Left lobe of liver (tissue), 2 donors: ENCODE measurements around the gene CHRNA1. TPM values are rescaled to one million over a fixed set of nuclear protein-coding genes. Genes with fewer than 3 reads are reported as not detected.

ENCODE experiments used
- ATAC-seq: fragments of 200-7000 bp; cut with Tn5 transposase; one replicate; pipeline ENCODE4 v1.9.1; 2020; ENCODE audit warnings: mild to moderate bottlenecking, moderate library complexity
- DNase-seq: peaks from one replicate; pipeline ENCODE4 v3.0.0-alpha.2; 2020; ENCODE audit warnings: low spot score
- total RNA-seq: library from RNA; stranded (reverse); gene quantifications from one replicate; pipeline ENCODE4 v1.2.1, GENCODE V29; 2021
- donor health status: DM: no; HTN: no; CAD: no; lungs with moderate emphysema.
- donor health status: DM: no; HTN: yes; CAD: no.

The CHRNA1 gene
- total RNA-seq: not detected

DNA sequence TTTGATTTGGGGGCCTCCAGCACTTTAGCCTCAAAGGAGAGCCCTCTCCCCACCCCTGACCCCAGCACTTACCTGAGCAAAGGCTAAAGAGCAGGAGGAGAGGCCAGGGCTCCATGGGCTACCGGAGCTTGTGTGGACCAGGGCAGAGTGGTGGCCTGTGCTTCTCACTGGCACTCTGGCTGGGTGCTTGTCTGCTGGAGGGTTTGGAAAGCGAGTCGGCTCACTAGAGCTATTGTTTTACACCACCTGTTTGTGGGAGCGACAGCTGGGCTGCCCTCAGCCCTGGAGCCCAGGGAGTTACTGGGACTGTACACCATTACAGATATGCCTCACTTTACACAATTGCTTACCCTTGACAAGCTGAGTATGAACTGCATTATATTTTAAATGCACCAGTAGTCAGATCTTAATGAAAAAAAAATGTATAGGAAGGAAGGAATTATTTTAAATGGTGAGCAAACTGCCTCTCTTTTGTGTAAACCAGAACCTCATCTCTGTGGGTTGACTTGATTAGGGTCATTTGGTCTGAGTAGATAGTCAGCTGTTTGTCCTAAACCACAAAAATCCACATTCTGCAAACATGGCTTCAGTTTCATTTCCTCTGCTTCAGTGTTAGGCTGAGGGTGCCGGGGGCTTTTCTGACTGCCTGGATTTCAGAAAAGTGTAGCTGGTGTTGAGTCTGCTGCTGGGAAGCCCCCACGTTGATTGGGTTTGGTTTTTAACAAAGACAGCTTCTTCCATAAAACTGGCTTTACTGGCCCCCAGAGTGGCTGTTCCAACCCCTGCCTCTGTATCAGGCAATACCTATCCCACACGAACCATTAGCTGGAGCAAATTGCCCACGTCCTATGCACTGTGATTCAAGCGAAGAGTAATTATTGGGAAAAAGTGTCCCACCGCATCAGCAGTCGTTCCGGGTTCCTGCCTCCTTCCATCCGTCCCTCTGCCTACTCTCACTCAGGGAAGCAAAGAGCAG, at the start of gene CHRNA1:
CHRNA1 (minus strand) TSS at position 193 of the 976 bp plus-strand sequence; CDS start at position 115, 78 bp downstream.
- ATAC-seq (no peak), DNase-seq (no peak)

DNA sequence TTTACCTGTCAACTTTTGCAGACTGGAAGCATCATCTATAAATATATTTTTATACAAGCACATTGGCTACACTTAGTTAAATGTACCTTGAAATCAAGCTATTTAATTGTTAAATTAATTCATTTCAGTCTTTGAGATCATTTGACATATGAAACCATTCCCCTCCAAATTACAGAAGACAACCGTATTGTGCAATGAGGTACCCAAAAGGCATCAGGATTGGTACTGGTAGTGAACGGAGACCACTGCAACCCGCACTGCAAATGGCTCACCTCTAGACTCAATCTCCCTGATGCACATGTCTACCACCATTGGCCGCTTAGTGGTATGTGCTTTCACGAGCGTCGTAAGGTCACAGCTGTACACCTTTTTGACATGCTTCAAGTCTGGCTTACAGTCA, 47.8 kb upstream of the CHRNA1 start:
- ATAC-seq: no peak

DNA sequence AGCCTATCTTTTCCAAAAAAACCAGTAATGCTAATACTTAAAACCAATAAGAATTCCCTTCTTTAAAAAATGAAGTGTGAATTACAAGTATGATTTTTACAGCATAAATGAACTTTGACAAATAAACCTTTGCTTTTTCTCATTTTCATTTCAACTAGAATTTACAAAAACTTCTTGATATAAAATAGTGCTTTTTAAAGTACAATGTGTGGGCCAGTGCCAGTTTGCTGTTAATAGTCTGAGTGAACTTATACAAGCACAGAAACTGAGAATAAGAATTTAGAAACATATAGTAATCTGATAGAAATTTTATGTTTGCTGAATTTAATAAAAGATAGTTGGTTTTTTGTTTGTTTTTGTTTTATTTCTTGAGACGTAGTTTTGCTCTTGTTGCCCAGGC, 43.7 kb upstream of the CHRNA1 start:
- no peak for ATAC-seq
- no peak for DNase-seq

More for the DNA sequence above, 47.8 kb upstream of the CHRNA1 start:
- no peak for DNase-seq

DNA sequence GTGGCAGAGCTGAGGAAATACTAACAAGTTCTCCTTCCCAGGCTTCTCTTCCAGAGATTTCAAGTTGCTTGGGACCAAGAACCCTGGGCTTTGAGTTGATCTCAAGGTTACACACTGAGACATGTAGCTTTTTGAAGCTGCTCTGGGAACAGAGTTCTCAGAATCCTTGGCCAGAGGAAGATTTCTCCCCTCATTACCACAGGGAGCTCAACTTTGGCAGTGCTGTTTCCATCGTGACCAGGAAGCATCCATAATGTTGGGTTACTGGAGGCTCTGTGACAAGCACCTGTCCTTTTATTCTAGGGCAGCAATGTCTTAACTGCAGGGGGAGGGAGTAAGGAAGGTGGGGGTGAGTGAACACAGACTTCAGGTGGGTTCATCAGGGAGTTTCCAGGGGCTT, 41.5 kb upstream of the CHRNA1 start:
- ATAC-seq (no peak), DNase-seq (no peak)

DNA sequence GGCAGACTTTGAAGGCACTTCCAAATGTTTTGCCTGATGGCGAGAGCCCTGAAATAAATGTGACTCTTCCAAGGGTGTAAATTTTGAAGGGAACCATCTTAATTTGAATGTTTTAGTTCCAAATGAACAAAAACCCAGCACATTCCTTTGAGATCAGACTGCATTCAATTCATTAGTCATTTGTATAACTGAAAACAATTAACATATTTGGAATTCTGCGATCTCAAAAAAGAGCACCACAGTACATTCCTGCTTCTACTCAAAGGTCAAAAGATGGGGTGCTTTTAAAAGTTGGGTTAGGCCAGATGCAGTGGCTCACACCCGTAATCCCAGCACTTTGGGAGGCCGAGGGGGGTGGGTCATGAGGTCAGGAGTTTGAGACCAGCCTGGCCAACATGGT, 38.2 kb upstream of the CHRNA1 start:
- DNase-seq: no peak
- no peak for ATAC-seq

DNA sequence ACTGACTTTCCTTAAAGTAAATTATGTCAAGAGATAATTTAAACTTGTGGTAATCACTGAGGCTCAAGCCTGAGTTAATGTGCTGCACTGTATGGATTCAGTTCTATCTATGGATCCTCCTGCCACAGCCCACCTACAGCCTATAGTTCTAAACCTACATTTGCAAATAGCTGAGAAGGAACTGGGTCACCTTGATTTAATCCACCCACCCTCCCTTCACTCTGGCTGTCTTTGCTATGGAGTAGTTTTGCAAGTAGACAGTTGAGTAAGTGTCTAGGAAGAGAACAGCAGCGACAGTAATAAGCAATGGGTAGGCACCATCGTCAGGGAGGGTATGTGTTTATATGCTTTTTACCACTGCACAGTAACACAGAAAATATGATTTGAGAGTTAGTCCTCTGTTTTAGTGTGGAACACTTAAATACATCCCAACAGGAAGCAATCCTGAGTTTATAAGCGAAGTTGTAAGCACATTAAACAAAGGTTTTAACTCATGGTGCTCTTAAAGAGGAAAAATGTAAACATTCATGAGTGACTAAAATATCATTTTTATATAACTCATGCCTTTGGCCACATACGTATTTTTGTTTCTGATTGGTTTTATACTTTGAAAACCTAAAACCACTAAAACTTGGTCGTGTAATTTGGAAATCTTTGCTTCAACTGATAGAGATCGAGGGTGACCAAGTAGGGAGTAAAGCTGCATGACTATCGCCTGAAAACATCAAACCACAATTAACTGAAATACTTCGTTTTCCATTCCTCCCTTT, 36.3 kb upstream of the CHRNA1 start:
- ATAC-seq (no peak), DNase-seq (no peak)

DNA sequence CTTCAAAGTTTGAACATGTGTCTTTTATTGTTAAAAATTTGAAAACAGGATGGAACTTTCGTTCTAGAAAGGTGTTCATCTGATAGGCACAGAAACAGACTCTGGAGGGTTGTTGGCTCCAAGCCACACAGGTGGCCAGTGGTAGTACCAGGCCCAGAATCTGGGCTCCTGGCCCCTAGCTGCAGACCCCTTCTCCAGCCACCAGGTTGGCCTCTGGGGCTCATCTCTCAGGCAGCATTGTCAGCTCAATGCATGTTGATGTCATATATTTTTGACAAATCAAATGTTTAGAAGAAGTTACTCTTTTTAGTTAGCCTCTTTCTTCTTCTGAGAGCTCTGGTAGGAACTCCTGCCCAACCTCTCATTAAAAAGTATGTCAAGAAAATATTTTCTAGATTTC, 34.5 kb upstream of the CHRNA1 start:
- ATAC-seq (no peak), DNase-seq (no peak)

DNA sequence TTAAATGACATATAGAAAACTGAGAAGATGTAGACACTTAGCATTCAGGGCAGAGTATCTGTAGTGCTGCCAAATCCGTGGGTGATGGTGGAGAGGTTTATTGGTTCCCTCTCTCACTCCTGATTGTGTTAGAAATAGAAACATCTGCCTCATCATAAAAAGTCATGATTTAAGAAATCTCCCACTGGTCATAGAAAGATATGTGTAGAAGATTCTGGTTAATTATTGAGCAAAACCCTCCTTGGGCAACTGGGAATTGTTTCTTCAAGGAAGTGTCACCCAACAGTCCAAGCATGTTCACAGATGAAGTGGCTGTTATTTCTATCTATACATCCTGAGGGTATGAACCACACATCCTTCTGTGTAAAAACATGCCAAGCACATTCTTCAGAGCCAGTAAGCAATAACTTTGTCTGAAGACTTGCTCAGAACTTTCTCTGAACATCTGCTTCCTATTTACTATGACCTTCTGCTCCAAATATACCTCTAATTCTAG, 33.6 kb upstream of the CHRNA1 start:
- DNase-seq: no peak
- ATAC-seq: no peak

DNA sequence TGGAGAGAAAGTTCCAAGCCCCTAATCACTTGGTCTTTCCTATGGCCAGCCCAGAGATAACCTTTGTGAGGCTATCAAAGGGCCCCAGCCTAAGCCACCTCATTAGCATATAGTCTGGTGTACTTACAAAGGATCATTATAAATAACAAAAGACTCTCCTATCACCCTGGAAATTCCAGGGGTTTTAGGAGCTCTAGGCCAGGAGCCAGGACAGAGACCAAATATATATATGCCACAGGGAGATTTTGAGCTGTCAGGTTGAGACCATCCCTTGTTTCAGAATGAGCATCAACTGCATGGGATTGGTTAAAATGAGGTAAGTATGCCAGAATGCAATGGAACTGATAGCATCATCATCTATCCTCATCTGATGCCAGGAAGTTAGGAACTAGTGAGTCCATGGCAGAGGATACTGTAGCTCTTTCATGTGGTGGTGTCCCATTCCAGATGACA, 32.1 kb upstream of the CHRNA1 start:
- no peak for ATAC-seq
- DNase-seq: no peak

DNA sequence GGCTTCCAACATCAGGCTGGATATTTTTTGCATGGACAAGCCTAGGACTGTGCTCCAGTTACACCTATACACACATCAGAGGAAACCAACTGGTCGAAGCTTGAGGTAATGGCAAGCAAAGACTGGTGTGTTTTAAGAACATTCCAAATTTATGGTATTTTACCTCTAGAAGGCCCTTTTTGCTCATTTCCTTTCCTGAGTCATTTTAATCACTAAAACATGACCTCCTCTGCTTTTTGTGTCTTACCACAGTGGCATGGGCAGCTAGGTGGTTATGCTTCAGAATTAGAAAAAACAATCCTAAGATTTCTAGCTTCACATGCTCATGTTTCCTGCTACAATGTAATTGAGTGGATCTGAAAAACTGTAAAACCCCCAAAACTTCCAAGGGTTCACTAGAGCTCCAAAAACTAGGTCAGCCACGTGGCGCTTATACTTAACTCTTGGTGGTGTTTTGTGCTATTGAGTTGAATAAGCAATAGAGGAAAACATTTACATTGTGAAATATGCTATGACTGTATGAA, 30.6 kb upstream of the CHRNA1 start:
- ATAC-seq: no peak
- no peak for DNase-seq

DNA sequence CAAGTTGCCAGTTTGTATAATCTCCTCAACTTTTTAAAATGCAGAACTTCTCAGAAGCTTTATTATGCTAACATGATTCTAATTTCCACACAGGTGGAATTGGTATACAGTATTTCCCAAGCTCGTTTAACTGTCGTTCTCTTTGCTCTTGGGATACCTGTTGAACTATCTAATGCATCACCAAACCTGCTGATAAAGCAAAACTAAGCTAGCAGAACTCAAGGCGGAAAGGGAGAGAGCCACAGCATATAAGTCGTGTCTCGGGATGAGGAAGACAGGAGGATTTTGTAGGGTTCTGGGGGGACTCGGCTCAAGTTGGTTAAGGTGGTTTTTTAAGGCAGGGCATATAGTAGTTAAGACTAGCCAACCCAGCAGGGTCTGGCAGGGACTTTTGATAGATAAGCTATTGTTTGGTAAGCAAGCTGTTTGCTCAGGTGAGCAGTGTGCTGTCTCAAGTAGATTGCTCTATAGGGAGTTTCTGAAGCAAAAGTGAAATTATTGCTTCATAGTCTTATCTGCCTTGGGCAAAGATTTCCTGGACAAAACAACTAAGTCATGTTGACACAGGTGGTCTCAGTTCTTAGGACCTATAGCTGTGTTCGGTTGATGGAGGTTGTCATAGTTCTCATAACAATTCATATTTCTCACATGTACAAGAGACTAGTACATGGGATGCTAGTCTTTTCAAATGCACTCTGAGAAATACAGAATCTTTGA, 28.2 kb upstream of the CHRNA1 start:
- DNase-seq (no peak), ATAC-seq (no peak)

DNA sequence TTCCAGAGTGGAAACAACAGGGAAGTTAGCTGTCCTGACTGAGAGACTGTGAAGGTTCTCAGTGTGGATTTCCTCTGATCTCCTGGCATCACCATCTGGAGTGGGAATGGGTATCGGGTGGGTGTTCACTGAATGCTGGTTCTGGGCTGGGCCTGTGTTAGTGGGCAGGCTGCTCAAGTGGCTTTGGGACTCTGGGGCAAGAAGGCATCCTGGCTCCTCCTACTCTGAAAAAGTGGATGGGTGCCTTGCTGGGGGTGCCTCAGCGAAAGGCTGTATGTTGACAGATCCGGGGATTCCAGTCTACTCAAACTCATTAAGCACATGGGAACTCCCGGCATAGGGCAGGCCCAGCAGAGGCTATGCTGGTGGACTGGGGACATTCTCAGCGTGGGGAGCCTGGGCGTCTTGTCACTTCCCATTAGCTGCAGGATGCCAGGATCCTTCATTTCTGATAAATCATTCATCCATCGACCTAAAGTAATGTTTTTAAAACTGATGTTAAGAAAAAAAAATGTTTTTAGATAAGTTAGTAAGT, 27.5 kb upstream of the CHRNA1 start:
- ATAC-seq (no peak), DNase-seq (no peak)

DNA sequence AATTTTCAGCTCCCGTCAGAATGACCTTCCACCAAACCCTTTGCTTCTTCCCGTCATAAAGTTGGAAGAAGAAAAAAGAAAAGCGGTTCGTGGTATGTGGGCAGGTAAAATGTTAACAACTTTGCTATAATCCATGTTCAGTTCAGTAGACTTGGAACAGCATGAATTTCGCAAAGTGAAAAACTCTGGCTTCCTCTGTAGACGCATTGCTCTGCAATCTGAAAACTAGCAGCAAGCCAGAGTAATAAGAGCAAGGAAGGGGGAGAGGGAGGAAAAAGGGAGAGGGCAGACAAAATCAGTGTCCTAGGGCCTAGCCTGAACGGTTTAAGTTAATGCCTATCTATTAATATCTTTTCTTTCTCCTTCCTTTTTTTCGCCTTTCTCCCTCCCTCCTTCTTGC, 26.7 kb upstream of the CHRNA1 start:
- ATAC-seq (no peak), DNase-seq (no peak)

DNA sequence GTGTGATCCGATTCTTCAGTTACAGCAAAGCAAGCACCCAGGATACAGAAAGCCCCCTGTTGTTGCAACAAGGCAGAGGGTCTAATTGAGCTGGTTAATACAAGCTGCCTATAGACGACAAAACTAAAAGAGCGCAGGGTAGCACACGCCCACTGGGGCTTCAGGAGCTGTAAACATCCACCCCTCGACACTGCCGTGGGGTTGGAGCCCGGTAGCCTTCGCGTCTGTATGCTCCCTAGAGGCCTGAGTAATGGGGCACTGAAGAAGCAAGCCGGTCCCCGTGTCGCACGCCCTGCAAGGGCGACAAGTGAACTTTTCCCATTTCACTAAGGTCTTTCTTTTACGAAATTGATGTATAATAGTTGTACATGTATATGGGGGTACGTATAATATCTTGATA, 24.7 kb upstream of the CHRNA1 start:
- DNase-seq: no peak
- ATAC-seq: no peak

DNA sequence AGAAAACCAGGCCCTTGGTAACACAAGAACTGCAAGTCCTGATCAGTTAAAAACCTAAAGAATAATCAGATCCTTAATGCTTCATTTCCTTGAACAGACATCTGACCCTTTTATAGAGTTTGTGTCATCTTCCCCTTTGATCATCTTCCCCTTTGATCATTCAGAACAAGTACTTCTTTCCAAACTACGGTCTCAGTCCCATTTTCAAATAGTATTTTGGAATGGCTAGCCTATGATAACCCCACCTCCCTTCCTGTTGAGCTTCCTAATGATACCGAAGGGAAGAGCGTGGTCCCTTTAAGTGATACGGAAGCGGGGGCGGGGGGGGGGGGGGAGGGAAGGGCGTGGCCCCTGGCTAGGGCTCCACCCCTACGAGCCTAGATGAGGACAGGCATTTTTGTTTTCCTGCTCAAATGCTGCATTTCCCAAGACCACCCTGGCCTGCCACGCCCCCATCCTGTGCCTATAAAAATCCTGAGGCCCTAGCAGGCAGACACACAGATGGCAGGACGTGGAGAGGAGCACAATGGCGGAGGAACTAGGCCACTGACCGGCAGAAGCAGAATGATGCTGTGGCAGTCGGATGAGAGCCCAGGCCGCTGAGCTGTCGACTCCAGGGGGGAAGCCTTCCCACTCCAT, 24.1 kb upstream of the CHRNA1 start:
- DNase-seq (no peak), ATAC-seq (no peak)

DNA sequence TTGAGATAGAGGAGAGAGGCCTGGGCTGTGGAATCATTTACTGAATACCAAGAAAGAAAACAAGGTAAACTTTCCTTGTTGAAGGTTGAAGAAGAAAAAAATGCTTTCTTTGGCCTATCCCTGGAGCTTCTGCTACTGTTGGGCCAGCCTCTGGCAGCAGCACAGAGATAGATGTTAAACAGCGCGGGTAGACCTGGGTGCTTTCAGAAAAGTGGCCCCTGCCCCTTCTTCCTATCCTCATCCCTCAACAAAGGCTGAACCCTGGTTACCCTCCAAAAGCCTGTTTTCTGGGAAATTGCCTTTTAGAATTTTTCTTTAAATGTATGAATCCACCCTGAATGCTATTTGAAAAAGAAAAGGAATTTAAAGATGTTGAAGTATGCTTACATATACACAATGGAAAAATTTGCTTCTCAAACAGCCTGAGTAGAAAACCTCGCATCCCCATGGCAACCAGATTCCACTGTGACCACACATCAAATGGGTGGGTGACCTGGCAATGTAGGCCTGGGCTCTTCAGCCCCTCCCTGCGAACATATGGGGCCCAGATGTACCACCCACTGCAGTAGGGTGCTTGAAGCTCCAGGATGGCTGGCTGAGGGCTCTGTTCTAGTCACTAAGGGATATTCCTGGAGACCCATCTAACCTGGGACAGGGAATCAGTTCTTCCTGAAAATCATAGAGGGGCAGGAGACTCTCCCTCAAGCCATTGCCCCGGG, 23.4 kb upstream of the CHRNA1 start:
- no peak for ATAC-seq
- no peak for DNase-seq

DNA sequence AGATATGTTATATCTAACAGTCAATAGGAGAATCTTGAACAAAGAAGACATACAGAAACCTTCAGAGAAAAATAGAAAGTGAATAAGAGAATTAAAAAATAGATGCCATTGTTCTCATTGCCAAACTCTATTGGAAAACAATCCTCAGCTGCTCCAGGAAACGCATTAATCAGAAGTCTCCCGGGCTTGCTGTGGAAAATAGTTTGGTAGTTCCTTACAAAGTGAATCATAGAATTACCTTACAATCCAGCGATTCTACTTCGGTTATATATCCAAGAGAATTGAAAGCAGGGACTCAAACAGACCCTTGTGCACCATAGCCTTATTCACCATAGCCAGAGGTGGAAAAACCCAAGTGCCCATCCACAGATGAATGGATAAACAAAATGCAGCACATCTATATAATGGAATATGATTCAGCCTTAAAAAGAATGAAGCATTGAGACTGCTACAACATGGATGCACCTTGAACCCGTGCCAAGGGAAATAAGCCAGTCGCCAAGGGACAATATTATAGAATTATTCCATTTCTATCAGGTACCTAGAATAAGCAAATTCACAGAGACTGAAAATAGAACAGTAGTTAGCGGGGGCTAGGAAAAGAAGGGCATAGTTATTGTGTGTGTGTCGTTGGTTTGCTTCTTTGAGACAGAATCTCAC, 21.9 kb upstream of the CHRNA1 start:
- DNase-seq: no peak
- ATAC-seq: no peak

DNA sequence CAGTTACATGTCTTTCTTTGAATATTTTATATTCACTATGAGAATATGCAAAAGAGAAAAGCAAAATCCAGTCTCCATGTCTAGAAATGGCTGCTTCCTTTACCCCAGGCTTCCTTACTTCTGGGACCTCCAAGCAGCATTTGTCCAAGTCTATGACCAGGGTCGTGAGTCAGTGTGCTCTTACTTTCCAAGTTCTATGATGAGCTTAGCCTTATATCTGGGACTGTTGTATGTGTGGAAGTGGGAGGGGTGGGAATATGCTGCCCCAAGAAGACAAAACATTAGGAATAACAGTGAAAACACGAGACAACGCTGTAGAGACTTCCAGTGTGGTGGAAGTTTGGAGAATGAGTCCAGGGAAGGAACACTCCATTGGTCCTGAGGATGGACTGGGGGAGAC, 21.2 kb upstream of the CHRNA1 start:
- ATAC-seq: no peak
- no peak for DNase-seq

DNA sequence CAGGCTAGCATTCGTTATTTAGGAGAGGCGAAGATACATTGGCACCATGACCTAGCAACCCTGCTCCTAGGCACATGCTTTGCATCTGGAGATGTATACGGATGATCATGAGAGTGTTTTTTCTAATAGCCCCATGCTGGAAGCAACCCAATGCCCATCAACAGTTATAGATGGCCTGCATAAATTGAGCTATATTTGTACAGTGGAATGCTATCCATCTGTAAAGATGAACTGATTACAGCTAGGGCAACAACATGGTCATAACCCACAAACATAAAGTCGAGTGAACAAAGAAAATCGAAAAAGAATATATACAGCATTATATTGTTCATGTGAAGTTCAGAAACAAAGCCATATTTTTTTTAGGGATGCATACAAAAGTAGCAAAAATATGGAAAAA, 20.6 kb upstream of the CHRNA1 start:
- ATAC-seq (no peak), DNase-seq (no peak)
